ENCODE measurements around the gene MARK2.

MARK2 gene

DNA sequence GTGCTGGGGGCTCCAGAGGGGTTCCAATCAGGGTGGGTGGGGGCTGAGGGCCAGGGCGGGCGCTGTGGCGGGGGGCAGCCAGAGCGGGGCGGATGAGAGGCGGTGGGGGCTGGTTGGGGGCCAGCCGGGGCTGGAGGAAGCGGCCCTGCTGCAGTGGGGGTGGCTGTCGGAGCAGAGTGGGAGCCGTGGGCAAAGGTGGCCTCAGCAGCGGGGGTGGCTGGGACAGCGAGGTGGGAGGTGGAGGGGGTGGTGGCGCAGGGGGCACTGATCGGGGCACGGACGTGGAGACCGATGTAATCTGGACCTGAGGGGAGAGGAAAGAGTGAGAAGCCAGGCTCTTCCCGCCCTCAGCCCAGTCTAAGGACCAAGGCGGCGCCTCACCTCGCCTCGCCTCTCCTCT lies 73.0 kb downstream of the MARK2 start:
- DNase-seq, result no peak

- no peak for DNase-seq
Measured at GRCh38 chr11:63912678-63913077, 73.8 kb downstream of the MARK2 start.

- no peak for DNase-seq
Measured at GRCh38 chr11:63913866-63914830, 75.2 kb downstream of the MARK2 start.

GRCh38 chr11:63914896-63915691 lies 76.2 kb downstream of the MARK2 start:
- DNase-seq, result no peak

DNA sequence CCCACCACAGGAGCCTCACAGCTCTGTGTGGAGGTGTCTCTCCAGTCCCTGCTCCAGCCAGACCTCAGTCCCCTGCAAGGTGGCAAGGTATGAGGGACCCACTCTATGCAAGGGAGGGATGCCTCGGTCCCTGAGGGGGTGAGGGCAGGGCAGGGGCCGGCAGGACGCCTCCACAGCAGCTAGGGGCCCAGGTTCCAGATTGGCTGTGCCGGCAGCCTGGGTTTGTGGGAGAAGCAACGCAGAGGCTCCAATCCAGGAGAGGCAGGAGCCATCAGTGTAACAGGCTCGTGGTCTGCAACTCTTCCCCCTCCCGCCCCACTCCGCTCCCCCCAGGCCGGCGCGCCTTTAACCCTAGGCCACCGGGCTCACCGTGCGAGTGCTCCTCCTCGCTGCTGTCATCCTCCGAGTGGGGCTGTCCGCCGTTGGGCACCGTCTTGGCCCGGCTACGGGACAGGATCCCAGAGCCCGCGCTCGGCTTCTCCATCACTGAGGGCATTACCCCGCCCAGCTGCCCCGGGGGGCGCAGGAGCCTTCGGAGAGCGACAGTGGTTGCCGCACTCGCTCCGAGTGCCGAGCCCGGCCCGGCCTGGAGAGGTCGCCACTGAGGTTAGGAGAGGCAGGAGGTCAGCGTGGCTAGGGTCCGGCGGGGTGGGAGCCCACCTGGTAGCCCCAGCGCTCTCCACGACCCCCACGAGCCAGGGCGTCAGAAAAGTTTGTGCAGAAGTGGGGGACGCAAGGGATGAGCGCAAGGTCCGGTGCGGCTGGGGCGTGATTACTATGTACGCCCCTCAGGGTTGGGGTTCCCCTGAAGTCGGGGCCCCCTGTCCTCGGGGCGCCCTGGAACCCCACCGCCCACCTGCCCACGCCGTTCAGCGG lies 77.3 kb downstream of the MARK2 start:
- DNase-seq, result no peak

- DNase-seq, result peak; percentile 62
Measured at GRCh38 chr11:63916837-63917691, 78.2 kb downstream of the MARK2 start, which contains the start of gene RCOR2. Gene RCOR2, minus strand, starts transcription at chr11:63917164. Its CDS starts 708 bp downstream, at chr11:63916456.

DNA sequence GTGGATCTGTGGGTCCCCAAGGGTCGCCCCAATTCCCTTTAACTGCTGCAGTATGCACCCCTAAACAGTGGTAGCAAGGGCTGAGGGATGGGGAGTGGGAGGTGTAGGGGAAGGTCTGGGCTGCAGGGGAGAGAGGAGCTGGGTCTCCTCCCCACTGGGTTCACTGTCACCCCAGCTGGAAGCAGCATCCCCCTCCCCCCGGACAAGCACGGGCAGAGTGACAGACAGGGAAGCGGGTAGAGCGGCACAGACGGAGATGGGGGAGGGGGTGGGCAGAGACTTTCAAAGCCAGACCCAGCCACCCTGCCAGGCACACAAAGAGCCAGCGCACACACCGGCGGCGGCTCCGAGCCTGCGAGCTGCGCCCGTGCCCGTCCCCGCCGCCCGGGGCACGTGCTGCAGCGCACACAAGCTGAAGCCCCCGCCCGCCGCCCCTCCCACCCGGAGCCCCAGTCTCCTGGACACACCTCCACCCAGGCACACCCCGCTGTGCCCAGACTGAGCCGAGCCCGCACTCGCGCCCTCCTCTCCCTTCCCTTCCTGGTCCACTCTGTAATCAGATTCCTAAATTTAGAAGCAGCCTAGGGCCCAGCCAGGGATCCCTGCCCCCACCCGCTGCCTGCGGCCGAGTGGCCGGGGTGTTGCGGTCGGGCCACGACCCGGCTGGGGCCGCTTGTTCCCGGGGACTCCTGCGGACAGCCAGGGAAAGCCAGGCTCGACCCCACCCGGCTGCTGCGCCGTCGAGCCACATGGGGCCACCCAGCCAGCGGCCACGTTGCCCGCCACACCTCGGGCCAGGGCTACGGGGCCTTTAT lies 79.0 kb downstream of the MARK2 start:
- DNase-seq, result peak; percentile 8

GRCh38 chr11:63918507-63919191 lies 79.7 kb downstream of the MARK2 start:
- no peak for DNase-seq

DNA sequence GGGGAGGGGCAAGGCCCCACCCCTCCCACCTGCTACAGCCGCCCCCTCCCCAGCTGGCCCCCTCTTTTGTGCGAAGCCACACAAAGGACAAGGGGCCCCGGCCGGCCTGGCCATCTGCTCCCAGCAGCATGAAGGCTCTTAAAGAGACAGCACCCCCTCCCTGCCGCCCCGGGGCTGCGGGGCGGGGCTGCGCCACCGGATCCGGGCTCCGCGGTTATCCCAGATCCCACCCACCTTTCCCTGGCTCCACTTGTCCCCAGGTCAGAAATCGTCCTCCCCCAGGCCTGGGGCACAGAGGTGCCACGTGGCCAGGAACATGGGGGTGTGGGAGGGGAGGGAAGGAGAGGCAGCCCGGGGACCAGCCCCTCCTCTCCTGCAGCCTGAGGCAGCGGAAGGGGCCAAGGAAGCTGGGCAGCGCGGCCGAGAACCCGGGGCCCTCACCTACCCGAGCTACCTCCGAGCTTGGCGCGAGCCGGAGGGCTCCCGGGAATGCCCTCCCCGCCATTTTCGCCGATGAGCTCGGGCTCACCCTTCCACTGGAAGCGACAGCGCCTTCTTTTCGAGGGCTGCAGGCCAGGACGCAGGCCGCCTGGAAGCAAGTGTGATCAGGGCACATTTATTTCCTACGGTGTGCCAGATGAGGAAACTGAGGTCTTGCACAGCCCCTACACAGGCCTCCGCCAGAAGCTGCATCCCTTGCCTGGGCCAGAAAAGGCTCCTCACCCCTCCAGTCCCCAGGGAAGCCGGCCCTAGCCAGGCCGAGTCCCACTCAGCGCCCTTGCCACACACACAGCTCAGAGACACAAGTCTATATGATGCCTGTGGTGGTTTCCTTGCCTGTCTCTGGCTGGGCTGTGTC lies 80.6 kb downstream of the MARK2 start:
- no peak for DNase-seq

DNA sequence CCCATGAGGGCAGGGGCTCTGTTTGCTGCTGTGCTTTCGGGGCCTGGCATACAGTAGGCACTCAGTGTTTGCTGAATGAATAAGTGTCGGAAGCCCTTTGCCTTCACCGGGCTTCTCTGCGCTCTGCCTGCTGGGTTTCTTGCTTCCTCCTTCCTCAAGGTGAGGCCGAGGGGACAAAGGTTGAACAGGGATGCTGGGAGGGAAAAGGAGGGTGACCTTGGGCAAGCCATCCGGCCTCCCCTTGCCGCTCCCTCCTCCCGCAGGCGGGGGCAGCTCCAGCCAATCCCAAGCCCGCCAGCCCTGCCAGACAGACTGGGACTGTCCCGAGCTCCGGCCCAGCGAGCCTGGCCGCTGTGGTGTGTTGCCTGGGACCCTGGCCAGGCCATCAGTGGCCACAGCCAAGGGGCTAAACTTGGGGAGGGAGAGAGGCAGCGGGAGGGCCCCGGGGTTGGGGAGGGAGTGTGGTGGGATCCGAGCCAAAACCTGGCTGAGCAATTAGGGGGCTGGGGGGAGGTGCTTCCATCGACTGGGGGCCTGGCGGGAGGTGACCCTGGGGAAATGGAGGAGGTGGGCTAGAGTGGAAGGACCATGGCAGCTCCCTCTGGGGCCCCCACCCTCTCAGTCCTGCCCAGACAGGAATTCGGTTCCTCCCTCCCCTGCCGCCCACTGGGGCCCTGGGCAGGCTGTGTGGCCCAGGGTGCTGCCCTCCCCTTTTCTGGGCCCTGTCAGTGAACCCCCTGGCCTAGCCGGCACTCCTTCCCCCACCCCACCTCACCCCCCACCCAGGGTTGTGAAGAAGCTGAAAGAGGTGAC lies 81.4 kb downstream of the MARK2 start:
- DNase-seq, result no peak

GRCh38 chr11:63920939-63921417 lies 82.1 kb downstream of the MARK2 start:
- peak; percentile 13 for DNase-seq

DNA sequence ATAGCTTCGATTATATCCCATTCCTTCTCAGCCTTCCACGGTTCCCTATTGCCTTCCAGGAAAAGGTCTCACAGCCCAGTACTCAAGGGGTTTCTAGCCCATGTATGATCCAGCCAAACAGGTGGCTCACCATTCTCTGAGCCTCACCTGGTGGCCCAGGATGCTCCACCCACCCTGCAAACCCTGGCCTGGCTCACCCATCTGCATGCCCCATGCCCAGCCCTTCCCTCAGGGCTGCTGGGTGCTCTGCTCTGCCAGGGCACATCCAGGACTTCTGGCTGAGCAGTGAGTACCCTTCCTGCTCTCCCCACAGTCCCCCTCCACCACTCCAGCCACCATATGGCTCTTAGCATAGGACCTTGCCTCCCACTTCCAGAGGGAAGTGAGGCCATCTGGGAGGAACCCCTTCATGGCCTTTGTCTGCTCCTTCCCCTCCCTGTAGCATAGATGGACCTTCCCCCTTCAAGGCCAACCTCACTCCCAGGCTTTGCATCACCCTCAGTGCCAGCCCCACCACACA lies 83.8 kb downstream of the MARK2 start:
- no peak for DNase-seq

- no peak for DNase-seq
Measured at GRCh38 chr11:63923319-63923718, 84.4 kb downstream of the MARK2 start.

DNA sequence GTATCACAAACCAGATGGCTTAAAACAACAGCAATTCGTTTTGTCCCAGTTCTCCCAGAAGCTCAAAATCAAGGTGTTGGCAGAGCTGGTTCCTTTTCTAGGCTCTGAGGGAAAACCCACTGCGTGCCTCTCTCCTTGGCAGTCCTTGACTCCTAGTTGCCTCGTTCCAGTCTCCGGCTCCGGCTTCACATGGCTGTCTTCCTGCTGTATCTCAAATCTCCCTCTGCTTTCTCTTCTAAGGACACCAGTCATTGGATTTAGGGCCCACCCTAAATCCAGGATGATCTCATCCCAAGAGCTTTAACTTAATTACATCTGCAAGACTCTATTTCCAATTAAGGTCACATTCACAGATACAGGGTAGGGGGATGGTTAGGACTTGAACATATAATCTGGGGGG lies 90.7 kb downstream of the MARK2 start:
- no peak for DNase-seq

DNA sequence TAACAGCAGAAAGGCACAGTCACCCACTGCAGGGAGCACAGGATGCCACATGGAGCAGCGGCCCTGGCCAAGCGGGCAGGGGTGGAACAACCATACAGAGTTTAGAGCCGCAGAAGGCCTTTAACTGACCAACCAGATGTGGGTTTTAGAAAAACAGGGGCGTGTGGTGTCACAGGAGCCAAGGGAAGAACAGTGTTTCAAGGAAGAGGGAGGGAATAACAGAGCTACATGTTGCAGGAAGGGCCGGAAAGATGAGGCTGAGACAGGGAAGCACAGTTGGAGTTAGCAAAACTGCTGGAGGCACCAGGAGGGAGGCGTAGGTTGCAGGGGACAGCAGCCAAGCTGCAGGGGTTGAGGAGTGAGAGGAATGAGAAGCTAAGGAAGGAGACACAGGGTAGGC lies 92.1 kb downstream of the MARK2 start:
- DNase-seq, result no peak

DNA sequence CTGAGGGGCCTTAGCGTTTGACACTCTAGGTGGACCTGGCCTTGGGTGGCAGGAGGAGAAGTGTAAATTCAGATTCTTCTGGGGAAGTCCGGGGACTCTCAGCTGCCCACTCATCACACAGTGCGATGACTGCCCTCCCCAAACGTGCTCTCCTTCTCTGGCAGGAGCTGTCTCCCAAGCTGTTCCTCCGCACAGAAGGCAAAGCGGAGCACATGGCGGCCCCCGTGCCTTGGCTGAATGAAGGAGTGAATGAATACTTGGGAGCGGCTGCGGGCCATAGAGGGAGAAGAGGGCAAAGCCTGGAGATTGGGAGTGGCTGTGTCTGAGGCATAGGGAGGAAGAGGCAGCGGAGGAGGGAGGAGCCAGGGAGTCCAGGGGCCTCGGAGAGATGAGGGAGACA lies 93.0 kb downstream of the MARK2 start:
- no peak for DNase-seq

GRCh38 chr11:63933459-63933858 lies 94.5 kb downstream of the MARK2 start:
- DNase-seq, result no peak

All from CD4-positive, alpha-beta T cell treated with Interleukin-4 for 4 hours (primary cell).